ENCODE data around the gene NUTM2E.
A peak's percentile ranks its signal among the peaks of the same experiment; 100 is the strongest.
"Not testable (repeated sequence)": the region's sequence is repeated elsewhere in the genome, so short reads cannot be mapped to it uniquely, and the experiment has no call there.

Gene NUTM2E, protein sequence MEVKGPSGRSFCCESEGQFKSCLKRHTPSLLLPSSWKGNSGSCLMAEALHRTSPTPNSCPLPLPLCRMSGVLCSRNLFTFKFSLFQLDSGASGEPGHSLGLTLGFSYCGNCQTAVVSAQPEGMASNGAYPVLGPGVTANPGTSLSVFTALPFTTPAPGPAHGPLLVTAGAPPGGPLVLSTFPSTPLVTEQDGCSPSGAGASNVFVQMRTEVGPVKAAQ (N-terminal part only)

GRCh38 chr10:79826496-79827215, at the start of gene NUTM2E:
TSS of gene NUTM2E (plus strand) at chr10:79826739. CDS start at chr10:79841741, 15,002 bp downstream.
- DNase-seq = peak; percentile 85 to 88
- TF ChIP-seq POLR2A (IDR thresholded peaks at IDR 0.05; ENCODE audit: low read length) = peak; percentile 70

GRCh38 chr10:79777997-79778396, 48.5 kb upstream of the NUTM2E start:
- DNase-seq = not testable (repeated sequence)

DNA sequence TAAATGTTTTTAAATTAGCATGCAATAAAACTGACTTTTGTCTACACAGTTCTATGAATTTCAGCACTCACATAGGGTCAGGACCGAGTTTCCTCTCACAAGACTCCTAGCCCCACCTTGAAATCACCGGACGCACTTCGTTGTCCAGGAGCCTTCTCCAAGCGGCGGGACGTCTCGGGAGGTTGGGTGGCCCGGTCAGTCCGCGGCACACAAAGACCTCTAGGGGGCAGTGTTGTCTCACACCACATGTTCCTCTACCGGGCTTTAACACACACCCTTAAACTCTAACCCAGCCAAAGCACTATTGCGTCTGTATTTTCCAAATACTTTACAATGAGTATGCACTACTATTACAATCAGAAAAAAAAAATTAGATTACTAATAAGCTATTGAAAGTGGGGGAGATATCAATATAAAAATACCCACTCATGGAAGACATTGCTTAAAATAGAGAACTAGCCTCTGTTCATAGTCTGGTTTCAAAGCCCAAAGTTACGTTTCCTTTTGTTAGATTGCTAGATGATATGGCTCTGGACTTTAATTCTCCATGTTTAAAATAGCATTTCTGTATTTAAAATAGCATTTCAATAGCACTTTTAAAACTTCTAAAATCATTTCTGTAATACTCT, 47.1 kb upstream of the NUTM2E start:
- peak; percentile 89 to 93 for DNase-seq

DNA sequence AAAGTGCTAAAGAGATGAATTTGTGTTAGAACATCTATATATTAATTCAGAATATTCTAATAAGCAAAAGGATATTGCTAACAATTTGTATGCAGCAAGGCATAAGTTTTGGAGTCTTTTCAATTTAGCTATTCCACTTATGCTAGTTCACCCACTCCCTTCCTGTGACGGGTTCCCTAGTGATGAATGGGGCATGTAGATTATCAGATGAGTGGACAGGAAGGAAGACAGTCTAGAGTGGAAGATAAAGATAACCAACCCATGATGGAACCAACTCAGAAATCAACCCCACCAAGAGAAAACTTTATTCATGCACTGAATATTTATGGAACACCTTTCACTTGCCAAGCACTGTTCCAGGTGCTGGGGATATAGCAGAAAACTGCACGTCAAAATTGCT, 46.5 kb upstream of the NUTM2E start:
- DNase-seq = peak; percentile 10 to 23

DNA sequence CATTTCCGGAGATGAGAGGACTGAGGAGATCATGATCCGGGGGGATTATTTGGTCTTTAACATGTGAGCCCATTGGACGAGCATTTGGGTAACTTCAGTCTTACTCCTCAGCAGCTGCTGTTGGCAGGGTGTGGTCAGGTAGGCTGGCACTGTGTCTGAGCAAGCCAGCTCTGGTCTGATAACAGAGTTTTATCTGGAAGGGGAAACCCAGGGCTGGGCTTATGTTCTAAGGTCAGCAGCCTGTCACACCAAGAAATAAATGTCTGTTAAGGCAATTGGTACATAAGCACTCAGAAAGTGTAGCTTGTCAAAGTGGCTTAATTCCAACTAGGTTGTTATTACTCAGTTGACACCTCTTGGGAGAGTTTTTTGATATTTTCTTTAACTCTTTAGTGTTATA, 45.0 kb upstream of the NUTM2E start:
- not testable (repeated sequence) for DNase-seq

GRCh38 chr10:79787455-79787952, 39.0 kb upstream of the NUTM2E start:
- DNase-seq = not testable (repeated sequence)

DNA sequence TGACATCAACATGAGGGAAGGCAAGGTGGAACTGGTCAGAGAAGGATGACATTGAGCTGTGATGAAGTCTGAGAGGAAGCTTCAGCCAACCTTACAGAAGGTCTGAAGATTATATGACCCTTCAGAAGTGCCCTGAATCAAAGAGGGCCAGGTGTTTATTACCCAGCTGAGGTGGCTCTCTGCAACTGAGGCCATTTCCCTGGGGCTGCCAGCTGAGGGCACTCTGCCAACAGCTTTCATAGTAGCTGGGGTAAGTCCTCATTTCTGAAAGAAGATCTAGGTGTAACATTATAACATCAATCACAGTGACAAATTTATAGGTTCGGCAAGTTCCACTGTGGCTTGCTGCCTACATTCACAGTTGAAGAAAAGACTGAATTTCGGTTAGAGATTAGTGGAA, 37.2 kb upstream of the NUTM2E start:
- not testable (repeated sequence) for DNase-seq

GRCh38 chr10:79791906-79792517, 34.5 kb upstream of the NUTM2E start:
- not testable (repeated sequence) for DNase-seq

DNA sequence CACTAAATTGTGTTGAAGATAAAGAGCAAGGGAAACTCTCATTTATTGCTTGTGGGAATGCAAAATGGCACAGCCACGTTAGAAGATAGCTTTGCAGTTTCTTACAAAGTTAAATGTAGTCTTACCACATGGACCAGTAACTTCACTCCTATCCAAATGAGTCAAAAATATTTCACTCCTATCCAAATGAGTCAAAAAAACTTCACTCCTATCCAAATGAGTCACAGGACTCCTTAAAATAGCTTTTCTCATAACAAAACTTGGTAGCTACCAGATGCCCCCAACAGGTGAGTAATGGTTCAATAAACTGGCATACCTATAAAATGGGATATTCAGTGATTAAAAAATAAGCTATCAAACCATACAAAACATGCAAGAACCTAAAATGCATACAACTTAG, 27.2 kb upstream of the NUTM2E start:
- DNase-seq = not testable (repeated sequence)

GRCh38 chr10:79805857-79806256, 20.7 kb upstream of the NUTM2E start:
- not testable (repeated sequence) for DNase-seq

DNA sequence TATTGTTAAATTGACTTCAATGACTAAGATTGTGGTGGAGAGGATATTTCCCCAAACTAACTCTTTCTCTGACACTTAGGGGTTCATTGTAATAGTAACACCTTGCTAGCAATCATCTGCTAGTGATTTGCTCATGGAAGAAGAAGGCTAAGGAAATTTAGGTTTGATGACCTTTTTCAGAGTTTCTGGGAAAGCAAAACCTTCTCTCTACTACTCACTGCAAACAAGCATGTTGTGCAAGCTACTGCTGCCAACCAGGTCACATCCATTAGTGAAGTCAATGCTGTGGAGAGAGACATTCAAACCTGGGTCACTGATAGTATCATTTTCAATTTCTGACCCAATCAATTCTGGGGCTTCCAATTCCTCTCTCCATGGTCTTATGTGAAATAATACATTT, 14.6 kb upstream of the NUTM2E start:
- not testable (repeated sequence) for DNase-seq

DNA sequence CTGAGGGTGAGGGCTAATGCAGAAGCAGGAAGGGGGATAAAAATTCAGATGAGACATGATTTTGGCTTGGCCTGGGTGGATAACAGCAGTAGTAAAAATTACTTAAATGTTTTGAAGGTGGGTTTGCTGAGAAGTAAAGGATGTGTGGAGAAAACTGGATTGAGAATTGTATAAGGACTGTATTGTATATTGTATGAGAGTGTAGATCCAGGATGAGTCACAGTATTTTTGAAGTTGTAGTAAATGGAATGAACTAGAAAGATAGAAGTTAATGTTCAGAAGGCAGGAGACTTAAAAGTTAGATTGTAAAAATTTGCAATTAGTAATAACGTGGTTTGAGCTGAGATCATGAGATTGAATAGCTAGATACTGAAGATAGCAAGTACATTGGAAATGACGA, 10.2 kb upstream of the NUTM2E start:
- DNase-seq = not testable (repeated sequence)

GRCh38 chr10:79823387-79823786, 3.2 kb upstream of the NUTM2E start:
- not testable (repeated sequence) for DNase-seq

GRCh38 chr10:79825587-79826011, 940 bp upstream of the NUTM2E start:
- peak in 1 of 2 experiments; percentile 39 for DNase-seq

DNA sequence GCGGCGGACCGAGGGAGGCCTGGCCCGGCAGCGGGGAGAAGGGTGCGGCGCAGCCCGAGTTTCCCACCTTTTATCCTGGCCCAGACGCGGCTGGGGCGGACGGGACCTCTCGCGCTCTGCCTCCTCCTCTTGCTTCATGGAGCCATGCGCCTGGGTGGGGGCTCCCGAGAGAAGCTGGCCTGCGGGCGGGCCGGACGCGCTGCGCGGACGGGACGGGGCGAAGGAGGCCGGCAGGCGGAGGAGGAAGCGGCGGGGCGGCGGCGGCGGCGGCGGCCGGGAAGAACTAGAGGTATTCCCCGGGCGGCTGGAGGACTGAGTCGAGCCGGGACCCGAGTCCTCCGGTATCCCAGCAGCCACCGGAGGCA, 426 bp upstream of the NUTM2E start:
- DNase-seq = not testable (repeated sequence)

- DNase-seq = not testable (repeated sequence)
Observed at GRCh38 chr10:79833833-79834232, 7.3 kb downstream of the NUTM2E start.

GRCh38 chr10:79835891-79836290, 9.4 kb downstream of the NUTM2E start:
- DNase-seq = not testable (repeated sequence)

DNA sequence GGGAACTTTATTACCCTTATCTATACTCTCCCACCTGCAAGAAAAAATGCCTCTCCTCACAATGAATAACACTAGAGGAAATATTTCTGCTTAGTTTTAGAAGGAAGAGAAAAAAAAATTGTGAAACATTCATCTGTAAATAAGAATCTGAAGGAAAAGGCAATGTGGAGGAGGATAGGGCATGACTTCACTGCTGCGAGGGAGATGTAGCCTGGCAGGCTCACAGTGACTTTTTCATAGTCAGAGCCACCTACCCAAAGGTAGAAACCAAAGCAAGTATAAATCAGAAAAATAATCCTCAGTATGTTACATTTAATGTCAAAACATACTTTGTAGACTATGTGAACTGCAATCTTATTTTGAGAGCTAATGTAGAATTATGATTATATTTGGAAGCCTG, 10.4 kb downstream of the NUTM2E start:
- not testable (repeated sequence) for DNase-seq

GRCh38 chr10:79838441-79838840, 11.9 kb downstream of the NUTM2E start:
- DNase-seq = not testable (repeated sequence)

GRCh38 chr10:79853191-79853854, 26.8 kb downstream of the NUTM2E start:
- not testable (repeated sequence) for DNase-seq

DNA sequence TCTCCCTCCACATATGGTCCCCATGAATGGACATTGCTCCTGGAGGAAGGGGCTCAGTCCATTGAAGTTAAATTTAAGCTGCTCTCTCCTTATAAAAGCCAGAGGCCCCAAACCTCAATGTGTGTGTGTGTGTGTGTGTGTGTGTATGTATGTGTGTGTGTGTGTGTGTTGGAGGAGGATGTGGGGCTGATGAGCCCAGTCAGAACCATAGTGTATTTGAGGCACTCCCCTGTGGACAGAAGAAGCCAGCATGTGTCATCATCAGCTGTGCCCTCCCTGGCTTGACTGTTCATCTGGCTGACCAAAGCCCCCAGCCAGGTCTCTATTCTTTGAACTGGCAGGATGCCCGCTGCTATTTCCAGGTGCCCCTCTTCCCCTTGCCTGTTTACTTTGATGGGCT, 35.7 kb downstream of the NUTM2E start:
- DNase-seq = not testable (repeated sequence)

- not testable (repeated sequence) for DNase-seq
Observed at GRCh38 chr10:79862803-79863202, 36.3 kb downstream of the NUTM2E start.
